HG03064 (cell line): Measurements from ENCODE around the gene LHFPL3.

Experiments
- ATAC-seq: cut with Tn5 transposase; IDR thresholded peaks from one replicate; pipeline ENCODE4 v1.9.1; 2021; ENCODE audit warnings: low read depth; ENCODE audit not compliant: unreplicated experiment

Gene LHFPL3

GRCh38 chr7:104469166-104469820 lies 140.9 kb downstream of the LHFPL3 start:
- ATAC-seq = no peak

- no peak for ATAC-seq
These were observed 152.1 kb downstream of the LHFPL3 start for GRCh38 chr7:104480529-104480928.

- no peak for ATAC-seq
These were observed 154.1 kb downstream of the LHFPL3 start for GRCh38 chr7:104482362-104483037.

GRCh38 chr7:104486931-104487330 lies 158.5 kb downstream of the LHFPL3 start:
- ATAC-seq = no peak

- no peak for ATAC-seq
These were observed 159.2 kb downstream of the LHFPL3 start for GRCh38 chr7:104487642-104488041.

GRCh38 chr7:104497379-104497967 lies 169.1 kb downstream of the LHFPL3 start:
- no peak for ATAC-seq

GRCh38 chr7:104499975-104500374 lies 171.6 kb downstream of the LHFPL3 start:
- no peak for ATAC-seq

- no peak for ATAC-seq
These were observed 181.5 kb downstream of the LHFPL3 start for GRCh38 chr7:104509874-104510273.

- ATAC-seq = no peak
These were observed 196.4 kb downstream of the LHFPL3 start for GRCh38 chr7:104524853-104525252.

- no peak for ATAC-seq
These were observed 199.7 kb downstream of the LHFPL3 start for GRCh38 chr7:104528142-104528541.

GRCh38 chr7:104529567-104529966 lies 201.2 kb downstream of the LHFPL3 start:
- no peak for ATAC-seq

GRCh38 chr7:104530251-104530650 lies 201.8 kb downstream of the LHFPL3 start:
- ATAC-seq = no peak

- ATAC-seq = no peak
These were observed 205.7 kb downstream of the LHFPL3 start for GRCh38 chr7:104534149-104534548.

GRCh38 chr7:104535841-104536240 lies 207.4 kb downstream of the LHFPL3 start:
- ATAC-seq = no peak

GRCh38 chr7:104536956-104537355 lies 208.6 kb downstream of the LHFPL3 start:
- no peak for ATAC-seq

- ATAC-seq = no peak
These were observed 209.7 kb downstream of the LHFPL3 start for GRCh38 chr7:104538152-104538551.

- no peak for ATAC-seq
These were observed 213.5 kb downstream of the LHFPL3 start for GRCh38 chr7:104541897-104542296.

- ATAC-seq = no peak
These were observed 220.5 kb downstream of the LHFPL3 start for GRCh38 chr7:104548861-104549260.

- no peak for ATAC-seq
These were observed 222.0 kb downstream of the LHFPL3 start for GRCh38 chr7:104550362-104550761.

- no peak for ATAC-seq
These were observed 222.8 kb downstream of the LHFPL3 start for GRCh38 chr7:104551226-104551625.

GRCh38 chr7:104552102-104552501 lies 223.7 kb downstream of the LHFPL3 start:
- no peak for ATAC-seq

- no peak for ATAC-seq
These were observed 224.7 kb downstream of the LHFPL3 start for GRCh38 chr7:104553074-104553473.
